ENCODE measurements around the gene PTPN23.

PTPN23 gene

GRCh38 chr3:47410801-47411646 lies 30.2 kb downstream of the PTPN23 start:
- Histone ChIP-seq H2AK5ac (ENCODE audit: low read length) (no peak overlapping the region), H3K79me1 (ENCODE audit: low read length) (no peaks in the 10 kb centered on the region), H2BK15ac (replicated peaks; ENCODE audit: low read depth) (no peak overlapping the region), H3K4me2 (ENCODE audit: low read length) (no peak overlapping the region), H2BK5ac (ENCODE audit: low read length) (no peak overlapping the region), H3K18ac (ENCODE audit: low read length) (no peak overlapping the region), H3K23ac (ENCODE audit: low read length) (no peak overlapping the region), H3K56ac (ENCODE audit: low read length) (no peak overlapping the region), H3K27ac (ENCODE audit: low read depth, low read length) (no peak overlapping the region), H3K36me3 (ENCODE audit: control insufficient read depth, insufficient read depth, low read length) (peaks cover 23% of the 10 kb centered on the region), H4K8ac (ENCODE audit: low read depth, low read length) (no peak overlapping the region), H3K27me3 (ENCODE audit: insufficient read depth, low read length, poor library complexity) (no peaks in the 10 kb centered on the region), H3K9ac (ENCODE audit: low read length) (no peak overlapping the region), H4K5ac (ENCODE audit: low read length) (no peak overlapping the region), H3K4ac (ENCODE audit: low read depth, low read length) (no peak overlapping the region), H3K79me2 (ENCODE audit: control insufficient read depth, insufficient read depth, low read length) (no peaks in the 10 kb centered on the region), H2BK120ac (ENCODE audit: low read depth, low read length) (no peak overlapping the region), H3K4me1 (ENCODE audit: control insufficient read depth, low read depth, low read length) (no peaks in the 10 kb centered on the region), H3K4me3 (ENCODE audit: low read length) (no peak overlapping the region)
- WGBS (ENCODE audit: extremely low coverage, insufficient coverage, low lambda C conversion rate) = no CpG with 5 or more reads among the region's 30 CpGs
- no peak for DNase-seq

GRCh38 chr3:47411696-47412452 lies 31.1 kb downstream of the PTPN23 start:
- no peak overlapping the region for H2BK5ac ChIP-seq (ENCODE audit: low read length)
- no peak overlapping the region for H3K56ac ChIP-seq (ENCODE audit: low read length)
- H3K79me1 ChIP-seq (ENCODE audit: low read length) = no peaks in the 10 kb centered on the region
- DNase-seq = no peak
- H2BK120ac ChIP-seq (ENCODE audit: low read depth, low read length) = no peak overlapping the region
- H3K36me3 ChIP-seq (ENCODE audit: control insufficient read depth, insufficient read depth, low read length) = peaks cover 24% of the 10 kb centered on the region
- no peak overlapping the region for H3K9ac ChIP-seq (ENCODE audit: low read length)
- no peak overlapping the region for H3K27ac ChIP-seq (ENCODE audit: low read depth, low read length)
- no peak overlapping the region for H3K4me3 ChIP-seq (ENCODE audit: low read length)
- H3K4me2 ChIP-seq (ENCODE audit: low read length) = no peak overlapping the region
- H3K27me3 ChIP-seq (ENCODE audit: insufficient read depth, low read length, poor library complexity) = no peaks in the 10 kb centered on the region
- no peak overlapping the region for H3K4ac ChIP-seq (ENCODE audit: low read depth, low read length)
- no peak overlapping the region for H2BK15ac ChIP-seq (replicated peaks; ENCODE audit: low read depth)
- no peak overlapping the region for H4K8ac ChIP-seq (ENCODE audit: low read depth, low read length)
- H3K79me2 ChIP-seq (ENCODE audit: control insufficient read depth, insufficient read depth, low read length) = no peaks in the 10 kb centered on the region
- H3K23ac ChIP-seq (ENCODE audit: low read length) = no peak overlapping the region
- no peak overlapping the region for H3K18ac ChIP-seq (ENCODE audit: low read length)
- no peak overlapping the region for H2AK5ac ChIP-seq (ENCODE audit: low read length)
- no peaks in the 10 kb centered on the region for H3K4me1 ChIP-seq (ENCODE audit: control insufficient read depth, low read depth, low read length)
- no peak overlapping the region for H4K5ac ChIP-seq (ENCODE audit: low read length)
- no CpG with 5 or more reads among the region's 24 CpGs for WGBS (ENCODE audit: extremely low coverage, insufficient coverage, low lambda C conversion rate)

- H3K36me3 ChIP-seq (ENCODE audit: control insufficient read depth, insufficient read depth, low read length) = peaks cover 23% of the 10 kb centered on the region
These were observed 31.6 kb downstream of the PTPN23 start for GRCh38 chr3:47412453-47412756.

GRCh38 chr3:47412842-47413520 lies 32.2 kb downstream of the PTPN23 start:
- Histone ChIP-seq H3K36me3 (ENCODE audit: control insufficient read depth, insufficient read depth, low read length) (peaks cover 21% of the 10 kb centered on the region), H3K18ac (ENCODE audit: low read length) (no peak overlapping the region)
- WGBS (ENCODE audit: extremely low coverage, insufficient coverage, low lambda C conversion rate) = no CpG with 5 or more reads among the region's 12 CpGs

More at GRCh38 chr3:47412453-47412756, 31.6 kb downstream of the PTPN23 start:
- H3K79me1 ChIP-seq (ENCODE audit: low read length) = no peaks in the 10 kb centered on the region
- WGBS (ENCODE audit: extremely low coverage, insufficient coverage, low lambda C conversion rate) = no CpG with 5 or more reads among the region's 5 CpGs
- no peak for DNase-seq
- no peak overlapping the region for H2BK120ac ChIP-seq (ENCODE audit: low read depth, low read length)
- no peak overlapping the region for H2BK5ac ChIP-seq (ENCODE audit: low read length)
- H3K4me2 ChIP-seq (ENCODE audit: low read length) = no peak overlapping the region
- H2BK15ac ChIP-seq (replicated peaks; ENCODE audit: low read depth) = no peak overlapping the region
- H2AK5ac ChIP-seq (ENCODE audit: low read length) = no peak overlapping the region
- no peaks in the 10 kb centered on the region for H3K27me3 ChIP-seq (ENCODE audit: insufficient read depth, low read length, poor library complexity)
- H3K4me1 ChIP-seq (ENCODE audit: control insufficient read depth, low read depth, low read length) = no peaks in the 10 kb centered on the region
- H3K9ac ChIP-seq (ENCODE audit: low read length) = no peak overlapping the region
- H4K5ac ChIP-seq (ENCODE audit: low read length) = no peak overlapping the region
- H3K18ac ChIP-seq (ENCODE audit: low read length) = no peak overlapping the region
- H4K8ac ChIP-seq (ENCODE audit: low read depth, low read length) = no peak overlapping the region
- no peak overlapping the region for H3K56ac ChIP-seq (ENCODE audit: low read length)
- no peak overlapping the region for H3K23ac ChIP-seq (ENCODE audit: low read length)
- H3K4me3 ChIP-seq (ENCODE audit: low read length) = no peak overlapping the region
- no peak overlapping the region for H3K27ac ChIP-seq (ENCODE audit: low read depth, low read length)
- no peaks in the 10 kb centered on the region for H3K79me2 ChIP-seq (ENCODE audit: control insufficient read depth, insufficient read depth, low read length)
- no peak overlapping the region for H3K4ac ChIP-seq (ENCODE audit: low read depth, low read length)

GRCh38 chr3:47413751-47414150 lies 32.9 kb downstream of the PTPN23 start:
- no peak for DNase-seq
- Histone ChIP-seq H3K79me1 (ENCODE audit: low read length) (no peaks in the 10 kb centered on the region), H3K56ac (ENCODE audit: low read length) (no peak overlapping the region), H3K4me3 (ENCODE audit: low read length) (no peak overlapping the region), H3K4me1 (ENCODE audit: control insufficient read depth, low read depth, low read length) (no peaks in the 10 kb centered on the region), H3K18ac (ENCODE audit: low read length) (no peak overlapping the region), H2AK5ac (ENCODE audit: low read length) (no peak overlapping the region), H3K9ac (ENCODE audit: low read length) (no peak overlapping the region), H2BK5ac (ENCODE audit: low read length) (no peak overlapping the region), H3K4me2 (ENCODE audit: low read length) (no peak overlapping the region), H3K79me2 (ENCODE audit: control insufficient read depth, insufficient read depth, low read length) (no peaks in the 10 kb centered on the region), H3K4ac (ENCODE audit: low read depth, low read length) (no peak overlapping the region), H3K27ac (ENCODE audit: low read depth, low read length) (no peak overlapping the region), H4K8ac (ENCODE audit: low read depth, low read length) (no peak overlapping the region), H4K5ac (ENCODE audit: low read length) (no peak overlapping the region), H3K36me3 (ENCODE audit: control insufficient read depth, insufficient read depth, low read length) (peaks cover 18% of the 10 kb centered on the region), H2BK120ac (ENCODE audit: low read depth, low read length) (no peak overlapping the region), H3K27me3 (ENCODE audit: insufficient read depth, low read length, poor library complexity) (no peaks in the 10 kb centered on the region), H3K23ac (ENCODE audit: low read length) (no peak overlapping the region), H2BK15ac (replicated peaks; ENCODE audit: low read depth) (no peak overlapping the region)
- no CpG with 5 or more reads among the region's 7 CpGs for WGBS (ENCODE audit: extremely low coverage, insufficient coverage, low lambda C conversion rate)

More at GRCh38 chr3:47412842-47413520, 32.2 kb downstream of the PTPN23 start:
- Histone ChIP-seq H3K4me3 (ENCODE audit: low read length) (no peak overlapping the region), H3K27me3 (ENCODE audit: insufficient read depth, low read length, poor library complexity) (no peaks in the 10 kb centered on the region), H3K4me2 (ENCODE audit: low read length) (no peak overlapping the region), H2BK15ac (replicated peaks; ENCODE audit: low read depth) (no peak overlapping the region), H3K79me2 (ENCODE audit: control insufficient read depth, insufficient read depth, low read length) (no peaks in the 10 kb centered on the region), H3K4me1 (ENCODE audit: control insufficient read depth, low read depth, low read length) (no peaks in the 10 kb centered on the region), H4K8ac (ENCODE audit: low read depth, low read length) (no peak overlapping the region), H2AK5ac (ENCODE audit: low read length) (no peak overlapping the region), H3K9ac (ENCODE audit: low read length) (no peak overlapping the region), H3K27ac (ENCODE audit: low read depth, low read length) (no peak overlapping the region), H2BK5ac (ENCODE audit: low read length) (no peak overlapping the region), H3K23ac (ENCODE audit: low read length) (no peak overlapping the region), H3K56ac (ENCODE audit: low read length) (no peak overlapping the region), H3K79me1 (ENCODE audit: low read length) (no peaks in the 10 kb centered on the region), H2BK120ac (ENCODE audit: low read depth, low read length) (no peak overlapping the region), H3K4ac (ENCODE audit: low read depth, low read length) (no peak overlapping the region), H4K5ac (ENCODE audit: low read length) (no peak overlapping the region)
- no peak for DNase-seq

Measured in mesendoderm (in vitro differentiated cells).